CD8-positive, alpha-beta memory T cell (primary cell): Measurements from ENCODE around the gene PTTG2. TPM values are rescaled to one million over a fixed set of nuclear protein-coding genes. Genes with fewer than 3 reads are reported as not detected.
"Not testable (repeated sequence)": the region's sequence is repeated elsewhere in the genome, so short reads cannot be mapped to it uniquely, and the experiment has no call there.

Experiments used
- CTCF ChIA-PET: fragments of 350-600 bp; sonication (Branson Sonifier 250); formaldehyde crosslinking; loops from one replicate; lab custom pipeline; 2021; ENCODE audit warnings: antibody characterized with exemption; lab: Charles Lee
- POLR2A ChIA-PET: fragments of 350-600 bp; sonication (Branson Sonifier 250); formaldehyde crosslinking; loops from one replicate; lab custom pipeline; 2021; ENCODE audit warnings: antibody characterized with exemption; lab: Charles Lee
- DNase-seq, 5 donors: peaks; one replicate each; pipeline versions ENCODE4 v3.0.0 to v3.0.0-alpha.2; 2020 to 2022; ENCODE audit warnings: mixed read lengths in 1 of 5
- H3K27ac ChIP-seq: one replicate; pipeline ENCODE4 v1.7.0; 2013; ENCODE audit warnings: low read depth, mild to moderate bottlenecking, low read length, moderate library complexity
- H3K27me3 ChIP-seq: 2 replicates; pipeline ENCODE4 v1.7.0; 2013; ENCODE audit warnings: low read length, mild to moderate bottlenecking; ENCODE audit not compliant: insufficient read depth, poor library complexity, severe bottlenecking
- H3K36me3 ChIP-seq: 2 replicates; pipeline ENCODE4 v1.7.0; 2013; ENCODE audit warnings: mild to moderate bottlenecking, low read length, moderate library complexity; ENCODE audit not compliant: insufficient read depth
- H3K4me1 ChIP-seq: 2 replicates; pipeline ENCODE4 v1.7.0; 2013; ENCODE audit warnings: mild to moderate bottlenecking, low read length, moderate library complexity; ENCODE audit not compliant: insufficient read depth
- H3K4me3 ChIP-seq: 2 replicates; pipeline ENCODE4 v1.7.0; 2013; ENCODE audit warnings: mild to moderate bottlenecking, low read length
- H3K9me3 ChIP-seq: 2 replicates; pipeline ENCODE4 v1.7.0; 2013; ENCODE audit warnings: mild to moderate bottlenecking, low read length
- H3K27ac Mint-ChIP-seq, 8 donors: one replicate each; pipeline ENCODE4 v1.8.0; 2020 to 2021; ENCODE audit warnings: mixed read lengths in 8 of 8, mild to moderate bottlenecking in 6 of 8, inconsistent platforms in 3 of 8, moderate library complexity in 3 of 8
- H3K27me3 Mint-ChIP-seq, 2 donors: one replicate each; pipeline ENCODE4 v1.8.0; 2020 to 2021; ENCODE audit warnings: mixed read lengths in 2 of 2, mild to moderate bottlenecking in 1 of 2, moderate library complexity in 1 of 2
- H3K36me3 Mint-ChIP-seq, 3 donors: one replicate each; pipeline ENCODE4 v1.8.0; 2020 to 2021; ENCODE audit warnings: mixed read lengths in 3 of 3, inconsistent platforms in 1 of 3, mild to moderate bottlenecking in 1 of 3
- H3K4me1 Mint-ChIP-seq, 3 donors: one replicate each; pipeline ENCODE4 v1.8.0; 2020 to 2021; ENCODE audit warnings: mixed read lengths in 3 of 3, inconsistent platforms in 1 of 3, mild to moderate bottlenecking in 1 of 3
- H3K4me3 Mint-ChIP-seq, 7 donors: one replicate each; pipeline ENCODE4 v1.8.0; 2020 to 2021; ENCODE audit warnings: mixed read lengths in 7 of 7, mild to moderate bottlenecking in 6 of 7, moderate library complexity in 4 of 7, inconsistent platforms in 2 of 7
- H3K9me3 Mint-ChIP-seq, 5 donors: one replicate each; pipeline ENCODE4 v1.8.0; 2020 to 2022; ENCODE audit warnings: mixed read lengths in 5 of 5, mild to moderate bottlenecking in 3 of 5, moderate library complexity in 2 of 5, inconsistent platforms in 1 of 5
- polyA plus RNA-seq: library from polyadenylated mRNA; unstranded; fragments of 300-500 nt; fragmentation: Illumina TruSeq; gene quantifications from one replicate; pipeline ENCODE4 v1.2.3, GENCODE V29; 2021
- total RNA-seq, 2 experiments: library from RNA; stranded (reverse); gene quantifications; one replicate each; pipeline ENCODE4 v1.2.3, GENCODE V29; 2021

Gene PTTG2
- total and polyA plus RNA-seq, 3 experiments from 2014 or later, result 0.55 TPM; not detected in 2

DNA sequence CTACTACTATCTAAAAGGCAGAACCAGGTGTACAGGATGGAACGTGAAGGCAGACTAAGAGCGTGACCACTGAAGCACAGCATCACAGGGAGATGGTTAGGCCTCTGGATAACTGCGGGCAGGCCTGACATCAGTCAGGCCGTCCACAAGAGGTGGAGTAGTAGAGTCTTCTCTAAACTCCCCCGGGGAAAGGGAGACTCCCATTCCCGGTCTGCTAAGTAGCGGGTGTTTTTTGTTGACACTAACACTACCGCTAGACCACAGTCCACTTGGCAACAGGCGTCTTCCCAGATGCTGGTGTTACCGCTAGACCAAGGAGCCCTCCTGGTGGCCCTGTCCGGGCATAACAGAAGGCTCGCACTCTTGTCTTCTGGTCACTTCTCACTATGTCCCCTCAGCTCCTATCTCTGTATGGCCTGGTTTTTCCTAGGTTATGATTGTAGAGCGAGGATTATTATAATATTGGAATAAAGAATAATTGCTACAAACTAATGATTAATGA is 15.2 kb downstream of the PTTG2 start:
- H3K27me3 Mint-ChIP-seq, CTCF ChIA-PET, H3K27ac ChIP-seq, DNase-seq, H3K27me3 ChIP-seq, H3K9me3 Mint-ChIP-seq, H3K9me3 ChIP-seq, H3K4me1 ChIP-seq, H3K36me3 ChIP-seq, H3K4me3 ChIP-seq, POLR2A ChIA-PET, H3K36me3 Mint-ChIP-seq: not testable (repeated sequence)
- Mint-ChIP-seq H3K4me3 (peak overlapping the region in 3 of 7 donors; percentile 12 to 57 (median 57)), H3K4me1 (peaks cover 20 to 28% (median 28%) of the 10 kb centered on the region in 3 donors), H3K27ac (peak overlapping the region in 4 of 8 donors; percentile 13 to 90 (median 55))

DNA sequence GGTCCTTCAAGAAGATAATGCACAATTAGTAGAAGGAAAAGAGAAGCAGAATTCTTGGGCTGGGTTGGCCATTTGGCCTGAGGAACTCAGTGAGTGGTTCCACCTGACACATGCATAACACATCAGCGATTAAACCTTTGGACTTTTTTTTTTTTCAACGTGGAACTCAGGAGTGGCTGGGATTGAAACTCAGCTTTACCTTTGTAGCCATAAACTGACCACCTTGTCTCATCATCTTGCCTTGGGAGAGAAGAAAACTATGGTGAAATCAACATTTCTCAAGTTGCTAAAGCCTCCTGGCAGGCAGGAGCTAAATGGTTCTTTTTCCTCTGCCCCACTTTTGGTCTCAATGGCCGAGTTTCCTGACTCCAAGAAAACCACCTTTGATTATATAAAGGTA is 16.3 kb downstream of the PTTG2 start:
- no peak overlapping the region for H3K4me3 ChIP-seq
- H3K9me3 ChIP-seq, result no peaks in the 10 kb centered on the region
- H3K36me3 Mint-ChIP-seq, result no peaks in the 10 kb centered on the region
- no peaks in the 10 kb centered on the region for H3K27me3 Mint-ChIP-seq
- ChIA-PET POLR2A (no interaction called here), CTCF (interaction anchor here (0.7 to 1.6 kb wide), 3 partner anchors 85 to 258 kb away, joined by 3 to 4 read pairs (median 4); no protein-coding TSS in a partner anchor)
- DNase-seq, result no peak
- peaks cover 20 to 35% (median 28%) of the 10 kb centered on the region in 3 donors for H3K4me1 Mint-ChIP-seq
- peak overlapping the region; percentile 71 to 89 (median 75) for H3K4me3 Mint-ChIP-seq
- no peaks in the 10 kb centered on the region for H3K9me3 Mint-ChIP-seq
- H3K27me3 ChIP-seq, result no peaks in the 10 kb centered on the region
- H3K4me1 ChIP-seq, result peaks cover 8% of the 10 kb centered on the region
- no peaks in the 10 kb centered on the region for H3K36me3 ChIP-seq
- no peak overlapping the region for H3K27ac ChIP-seq
- peak overlapping the region; percentile 33 to 89 (median 76) for H3K27ac Mint-ChIP-seq

DNA sequence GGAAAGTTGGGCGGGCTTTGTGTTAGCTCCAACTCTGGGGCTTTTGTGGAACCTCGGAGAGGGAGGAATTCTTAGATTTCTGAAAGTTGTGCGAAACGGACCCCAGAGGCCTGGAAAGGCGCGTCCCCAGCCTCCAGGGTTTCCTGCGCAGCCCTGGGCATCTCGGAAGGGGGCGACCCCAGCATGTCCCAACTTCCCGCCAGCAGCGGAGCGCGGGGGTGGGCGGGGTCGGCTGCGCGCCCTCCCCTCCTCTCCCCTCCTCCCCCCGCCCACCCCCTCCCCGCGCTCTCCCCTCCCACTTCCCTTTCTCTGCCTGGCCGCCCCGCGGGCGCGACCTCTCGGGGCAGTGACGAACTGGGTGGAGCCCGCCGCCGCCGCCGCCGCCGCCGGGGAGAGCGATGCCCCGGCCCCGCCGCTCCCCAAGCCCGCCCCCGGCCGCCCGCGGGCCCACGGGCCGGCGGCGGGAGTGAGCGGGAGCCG is 16.8 kb downstream of the PTTG2 start:
- Mint-ChIP-seq H3K36me3 (no peaks in the 10 kb centered on the region), H3K27me3 (no peaks in the 10 kb centered on the region), H3K4me1 (peaks cover 25 to 40% (median 33%) of the 10 kb centered on the region in 3 donors), H3K4me3 (peak overlapping the region; percentile 73 to 89 (median 78)), H3K9me3 (no peaks in the 10 kb centered on the region), H3K27ac (peak overlapping the region; percentile 33 to 89 (median 76))
- H3K36me3 ChIP-seq, result no peaks in the 10 kb centered on the region
- H3K9me3 ChIP-seq, result no peaks in the 10 kb centered on the region
- peak overlapping the region; percentile 61 for H3K27ac ChIP-seq
- ChIA-PET POLR2A (no interaction called here), CTCF (interaction anchor here (1.0 to 1.9 kb wide), 6 partner anchors 9 to 173 kb away, joined by 3 to 6 read pairs (median 4); partner anchors contain the start of gene TBC1D1)
- no peaks in the 10 kb centered on the region for H3K27me3 ChIP-seq
- peaks cover 13% of the 10 kb centered on the region for H3K4me1 ChIP-seq
- no peak overlapping the region for H3K4me3 ChIP-seq
- DNase-seq, result peak; percentile 73 to 88 (median 79)

DNA sequence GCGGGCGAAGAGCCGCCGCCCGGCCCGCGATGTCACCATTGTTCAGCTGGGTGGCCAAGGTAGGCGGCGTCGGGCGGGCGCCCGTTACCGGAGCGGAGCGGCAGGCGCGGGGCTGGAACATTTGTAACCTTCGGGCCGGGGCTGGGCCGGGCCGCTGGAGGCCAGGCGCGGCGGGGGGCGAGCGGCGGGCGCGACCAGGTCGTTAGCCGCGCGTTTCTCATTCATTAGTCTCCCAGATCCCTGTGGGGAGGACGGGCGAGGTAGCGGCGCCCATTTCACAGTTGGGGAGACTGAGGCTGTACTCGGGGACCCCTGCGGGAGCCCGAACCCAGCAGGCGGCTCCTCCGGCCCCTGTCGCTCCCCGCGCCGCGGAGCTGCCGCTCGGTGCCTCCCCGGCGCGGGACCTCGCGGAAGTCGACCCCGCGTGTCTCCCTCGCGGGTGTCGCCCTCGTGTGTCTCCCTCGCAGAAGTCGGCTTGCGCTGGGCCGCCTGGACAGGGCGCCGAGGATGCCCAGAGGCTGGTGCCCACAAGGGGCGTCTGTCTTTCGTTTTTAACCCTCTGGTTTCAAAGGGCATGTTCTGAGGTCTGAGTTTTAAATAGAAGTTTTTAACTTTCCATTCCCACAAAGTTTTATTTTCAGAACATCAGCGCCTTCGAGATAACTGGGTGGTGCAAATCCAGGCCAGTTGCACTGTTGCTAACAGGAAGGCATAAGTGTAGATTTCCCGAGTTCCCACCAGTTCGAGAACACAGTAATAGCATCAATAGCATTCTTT is 17.5 kb downstream of the PTTG2 start:
- H3K9me3 ChIP-seq, result no peaks in the 10 kb centered on the region
- ChIA-PET POLR2A (no interaction called here), CTCF (interaction anchor here (0.6 to 1.9 kb wide), 10 partner anchors 10 to 376 kb away, joined by 3 to 6 read pairs (median 4); partner anchors contain the start of gene TBC1D1)
- Mint-ChIP-seq H3K4me3 (peak overlapping the region; percentile 84 to 95 (median 87)), H3K4me1 (peaks cover 31 to 46% (median 39%) of the 10 kb centered on the region in 3 donors), H3K9me3 (no peaks in the 10 kb centered on the region), H3K27ac (peak overlapping the region; percentile 47 to 96 (median 90)), H3K36me3 (no peaks in the 10 kb centered on the region), H3K27me3 (no peaks in the 10 kb centered on the region)
- peak overlapping the region; percentile 61 for H3K27ac ChIP-seq
- H3K36me3 ChIP-seq, result no peaks in the 10 kb centered on the region
- no peaks in the 10 kb centered on the region for H3K27me3 ChIP-seq
- DNase-seq, result peak; percentile 67 to 83 (median 70)
- peaks cover 17% of the 10 kb centered on the region for H3K4me1 ChIP-seq
- peak overlapping the region; percentile 72 for H3K4me3 ChIP-seq

DNA sequence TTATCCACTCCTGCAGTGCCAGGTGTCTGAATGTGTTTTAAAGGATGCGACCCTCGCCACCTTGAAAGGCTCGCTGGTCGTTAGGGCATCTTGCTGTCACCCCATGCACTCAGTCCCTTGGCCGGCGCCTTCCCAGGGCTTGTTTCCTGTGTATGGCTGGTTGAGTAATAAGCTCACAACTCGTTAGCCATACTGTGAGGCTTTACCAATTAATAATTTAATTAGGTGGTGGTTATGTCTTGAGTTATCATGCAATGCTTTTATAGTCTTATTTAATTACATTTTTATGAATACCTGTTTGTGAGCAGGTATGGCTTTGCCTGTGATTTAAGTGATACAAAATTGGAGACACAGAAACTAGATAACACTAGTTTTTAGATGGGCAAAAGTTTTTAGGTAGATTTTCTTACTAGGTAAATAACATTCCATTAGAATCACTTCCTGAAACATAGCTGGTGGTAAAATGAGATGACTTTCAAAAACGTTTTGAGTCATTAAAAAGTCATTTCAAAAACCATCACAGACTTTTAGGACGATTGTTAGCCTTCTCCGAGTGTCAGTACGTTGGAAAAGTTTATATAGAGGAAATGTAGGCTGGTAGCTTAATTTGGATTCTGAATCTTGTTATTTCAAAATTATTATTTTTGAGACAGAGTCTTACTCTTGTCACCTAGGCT is 18.2 kb downstream of the PTTG2 start:
- no peaks in the 10 kb centered on the region for H3K9me3 ChIP-seq
- CTCF ChIA-PET, result interaction anchor here (0.6 to 1.9 kb wide), 10 partner anchors 10 to 377 kb away, joined by 3 to 6 read pairs (median 4); partner anchors contain the start of gene TBC1D1
- no peaks in the 10 kb centered on the region for H3K9me3 Mint-ChIP-seq
- H3K4me3 Mint-ChIP-seq, result peak overlapping the region; percentile 84 to 95 (median 87)
- peaks cover 33 to 49% (median 42%) of the 10 kb centered on the region in 3 donors for H3K4me1 Mint-ChIP-seq
- POLR2A ChIA-PET, result no interaction called here
- H3K4me3 ChIP-seq, result peak overlapping the region; percentile 72
- no peaks in the 10 kb centered on the region for H3K36me3 ChIP-seq
- H3K4me1 ChIP-seq, result peaks cover 17% of the 10 kb centered on the region
- H3K27ac ChIP-seq, result peak overlapping the region; percentile 61
- H3K27ac Mint-ChIP-seq, result peak overlapping the region; percentile 47 to 96 (median 90)
- no peaks in the 10 kb centered on the region for H3K27me3 Mint-ChIP-seq
- H3K36me3 Mint-ChIP-seq, result no peaks in the 10 kb centered on the region
- no peaks in the 10 kb centered on the region for H3K27me3 ChIP-seq
- peak in 1 of 5 donors; percentile 14 for DNase-seq

- Histone ChIP-seq H3K4me3 (no peak overlapping the region), H3K27me3 (no peaks in the 10 kb centered on the region), H3K27ac (no peak overlapping the region), H3K9me3 (no peaks in the 10 kb centered on the region), H3K36me3 (no peaks in the 10 kb centered on the region), H3K4me1 (peaks cover 17% of the 10 kb centered on the region)
- no peaks in the 10 kb centered on the region for H3K36me3 Mint-ChIP-seq
- CTCF ChIA-PET, result no interaction called here
- POLR2A ChIA-PET, result no interaction called here
- no peak for DNase-seq
- no peaks in the 10 kb centered on the region for H3K9me3 Mint-ChIP-seq
- H3K4me1 Mint-ChIP-seq, result peaks cover 33 to 49% (median 46%) of the 10 kb centered on the region in 3 donors
- peak overlapping the region in 1 of 7 donors; percentile 57 for H3K4me3 Mint-ChIP-seq
- H3K27ac Mint-ChIP-seq, result peak overlapping the region in 1 of 8 donors; percentile 65
- no peaks in the 10 kb centered on the region for H3K27me3 Mint-ChIP-seq
These were observed 20.0 kb downstream of the PTTG2 start for GRCh38 chr4:37980246-37980645.

DNA sequence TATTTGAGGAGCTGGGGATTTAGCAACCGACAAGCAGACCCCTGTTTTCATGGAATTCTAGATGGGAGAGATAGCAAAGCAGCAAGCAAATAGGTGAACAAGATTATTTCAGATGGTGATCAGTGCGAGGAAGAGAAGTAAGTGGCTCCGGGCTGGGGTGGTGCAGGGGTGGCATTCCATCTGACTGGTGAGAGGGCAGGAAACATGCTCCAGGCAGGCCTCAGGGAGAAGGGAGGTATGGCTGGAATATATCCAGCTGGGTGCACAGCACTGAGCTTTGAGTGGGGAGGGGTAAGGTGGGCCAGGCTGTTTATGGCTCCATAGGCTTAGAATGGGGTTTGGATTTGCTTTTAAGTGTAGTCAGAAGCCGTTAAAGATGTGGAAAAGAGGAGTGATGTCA is 21.2 kb downstream of the PTTG2 start:
- H3K27ac Mint-ChIP-seq, result peak overlapping the region in 3 of 8 donors; percentile 9 to 48 (median 23)
- H3K4me3 Mint-ChIP-seq, result peak overlapping the region in 2 of 7 donors; percentile 2 to 61
- ChIA-PET CTCF (no interaction called here), POLR2A (no interaction called here)
- Histone ChIP-seq H3K4me3 (no peak overlapping the region), H3K27ac (no peak overlapping the region), H3K27me3 (no peaks in the 10 kb centered on the region), H3K36me3 (no peaks in the 10 kb centered on the region), H3K4me1 (peaks cover 17% of the 10 kb centered on the region), H3K9me3 (no peaks in the 10 kb centered on the region)
- no peaks in the 10 kb centered on the region for H3K9me3 Mint-ChIP-seq
- H3K4me1 Mint-ChIP-seq, result peaks cover 39 to 53% (median 46%) of the 10 kb centered on the region in 3 donors
- no peaks in the 10 kb centered on the region for H3K36me3 Mint-ChIP-seq
- H3K27me3 Mint-ChIP-seq, result no peaks in the 10 kb centered on the region
- DNase-seq, result no peak
